Testis (tissue), 3 donors: ENCODE measurements around the gene NSUN2. TPM values are rescaled to one million over a fixed set of nuclear protein-coding genes. Genes with fewer than 3 reads are reported as not detected.

ENCODE experiments used
- DNase-seq: peaks from one replicate; pipeline ENCODE4 v3.0.0-alpha.2; 2019
- H3K27ac ChIP-seq, 2 donors: fragments of 200-600 bp; sonication (generic); one replicate each; pipeline ENCODE4 v1.5.1; 2019
- H3K27me3 ChIP-seq: fragments of 200-600 bp; sonication (generic); one replicate; pipeline ENCODE4 v1.5.1; 2019
- H3K36me3 ChIP-seq: fragments of 200-600 bp; sonication (generic); one replicate; pipeline ENCODE4 v1.5.1; 2017; ENCODE audit warnings: low read depth; ENCODE audit errors: missing control alignments
- H3K4me1 ChIP-seq: fragments of 200-600 bp; sonication (generic); one replicate; pipeline ENCODE4 v1.5.1; 2019
- H3K4me3 ChIP-seq, 2 donors: fragments of 200-600 bp; sonication (generic); one replicate each; pipeline ENCODE4 v1.5.1; 2017 to 2019
- H3K9me3 ChIP-seq: fragments of 200-600 bp; sonication (generic); one replicate; pipeline ENCODE4 v1.5.1; 2017
- CTCF ChIP-seq, 3 experiments: fragments of 450-650 bp in 2 of 3; fragments of 200-600 bp in 1 of 3; sonication (generic) in 1 of 3; IDR thresholded peaks; one replicate each; pipeline ENCODE4 v1.5.1; 2016 to 2019; ENCODE audit warnings: antibody characterized with exemption in 3 of 3, mild to moderate bottlenecking in 2 of 3, moderate library complexity in 1 of 3
- POLR2A ChIP-seq: fragments of 450-650 bp; IDR thresholded peaks from one replicate; pipeline ENCODE4 v1.6.1; 2017; ENCODE audit warnings: antibody characterized with exemption, mild to moderate bottlenecking, moderate library complexity
- WGBS, 2 donors: methylation state at CpG; one replicate each; pipeline ENCODE4 v1.1.5; 2018; 5-methylcytosine and 5-hydroxymethylcytosine counted together
- intact Hi-C: fragments of 100-400 bp; cut with DNase I; formaldehyde crosslinking; loops from one replicate; pipeline ENCODE4 v1.15.1; 2023; ENCODE audit warnings: low total_unique reads
- polyA plus RNA-seq: library from polyadenylated mRNA; stranded (reverse); fragments of 350-450 nt; fragmentation: Illumina TruSeq; extraction: RNeasy Lipid Tissue Mini Kit (QIAGEN cat#74804); gene quantifications from one replicate; pipeline ENCODE4 v1.2.3, GENCODE V29; 2014; ENCODE audit warnings: low read depth, low replicate concordance; ENCODE audit not compliant: insufficient read depth
- total RNA-seq, 2 donors: library from RNA; depleted of rRNA; stranded (reverse); fragments of >200 nt; gene quantifications; one replicate each; pipeline ENCODE4 v1.2.3, GENCODE V29; 2016

Gene NSUN2
- total and polyA plus RNA-seq, 3 donors from 2014 or later, result 51.6 to 80.1 (median 66.7) TPM

GRCh38 chr5:6585168-6585567 is 47.7 kb downstream of the NSUN2 start:
- H3K4me1 ChIP-seq, result peaks cover 4% of the 10 kb centered on the region
- H3K4me3 ChIP-seq, result no peak overlapping the region
- no peaks in the 10 kb centered on the region for H3K36me3 ChIP-seq
- intact Hi-C loops, result no loop called here
- no peaks in the 10 kb centered on the region for H3K9me3 ChIP-seq
- no peak for DNase-seq
- no peak overlapping the region for H3K27ac ChIP-seq
- 77% methylated on average over 6 of the region's 6 CpGs for WGBS, 2 donors
- H3K27me3 ChIP-seq, result no peaks in the 10 kb centered on the region
- TF ChIP-seq CTCF (IDR thresholded peaks at IDR 0.05) (no peak), POLR2A (no peak)

GRCh38 chr5:6584727-6585126 is 48.1 kb downstream of the NSUN2 start:
- H3K27ac ChIP-seq, result no peak overlapping the region
- intact Hi-C loops, result no loop called here
- peaks cover 4% of the 10 kb centered on the region for H3K4me1 ChIP-seq
- no peak overlapping the region for H3K4me3 ChIP-seq
- H3K27me3 ChIP-seq, result no peaks in the 10 kb centered on the region
- H3K9me3 ChIP-seq, result no peaks in the 10 kb centered on the region
- TF ChIP-seq CTCF (IDR thresholded peaks at IDR 0.05), result no peak
- TF ChIP-seq POLR2A, result no peak
- no peaks in the 10 kb centered on the region for H3K36me3 ChIP-seq
- WGBS, 2 donors, result 80% methylated on average over 8 of the region's 8 CpGs
- DNase-seq, result no peak

GRCh38 chr5:6584101-6584645 is 48.7 kb downstream of the NSUN2 start:
- WGBS, 2 donors, result 62 to 68% methylated on average over 6 of the region's 6 CpGs
- DNase-seq, result no peak
- intact Hi-C loops, result no loop called here
- Histone ChIP-seq H3K36me3 (no peaks in the 10 kb centered on the region), H3K9me3 (no peaks in the 10 kb centered on the region), H3K27ac (no peak overlapping the region), H3K4me3 (no peak overlapping the region), H3K4me1 (peaks cover 4% of the 10 kb centered on the region), H3K27me3 (no peaks in the 10 kb centered on the region)
- TF ChIP-seq CTCF (IDR thresholded peaks at IDR 0.05) (no peak), POLR2A (no peak)

GRCh38 chr5:6583049-6583880 is 49.6 kb downstream of the NSUN2 start:
- Histone ChIP-seq H3K27ac (no peak overlapping the region), H3K4me3 (peak overlapping the region; percentile 27 to 43), H3K4me1 (peaks cover 4% of the 10 kb centered on the region), H3K27me3 (no peaks in the 10 kb centered on the region), H3K36me3 (no peaks in the 10 kb centered on the region), H3K9me3 (no peaks in the 10 kb centered on the region)
- intact Hi-C loops, result no loop called here
- DNase-seq, result peak; percentile 50
- TF ChIP-seq CTCF (IDR thresholded peaks at IDR 0.05) (peak in 2 of 3 experiments; percentile 33 to 42), POLR2A (no peak)
- 12 to 28% methylated on average over 16 to 50 of the region's 85 CpGs for WGBS, 2 donors
